H9 (cell line): ENCODE measurements around the gene MGRN1. TPM values are rescaled to one million over a fixed set of nuclear protein-coding genes. Genes with fewer than 3 reads are reported as not detected.

Experiments
- DNase-seq: peaks from one replicate; pipeline ENCODE4 v3.0.0-alpha.2; 2017
- H2AFZ ChIP-seq: one replicate; pipeline ENCODE4 v1.6.1; 2013; ENCODE audit warnings: mild to moderate bottlenecking, low read length, control low read depth, moderate library complexity
- H2AK5ac ChIP-seq: 2 replicates; pipeline ENCODE4 v1.6.1; 2013; ENCODE audit warnings: low read length, control low read depth, mixed read lengths; ENCODE audit not compliant: insufficient read length
- H2BK120ac ChIP-seq: one replicate; pipeline ENCODE4 v1.6.1; 2013; ENCODE audit warnings: low read depth, mild to moderate bottlenecking, low read length, control low read depth, inconsistent platforms; ENCODE audit not compliant: poor library complexity, severe bottlenecking
- H2BK12ac ChIP-seq: 2 replicates; pipeline ENCODE4 v1.6.1; 2013; ENCODE audit warnings: low read length, control low read depth, mixed read lengths, low read depth; ENCODE audit not compliant: insufficient read length
- H2BK15ac ChIP-seq: 2 replicates; pipeline ENCODE4 v1.6.1; 2013; ENCODE audit warnings: low read depth, low read length, control low read depth
- H2BK20ac ChIP-seq: one replicate; pipeline ENCODE4 v1.6.1; 2013; ENCODE audit warnings: low read depth, mild to moderate bottlenecking, low read length, control low read depth, inconsistent platforms; ENCODE audit not compliant: poor library complexity, severe bottlenecking
- H2BK5ac ChIP-seq: 2 replicates; pipeline ENCODE4 v1.6.1; 2013; ENCODE audit warnings: low read length, control low read depth, mixed read lengths; ENCODE audit not compliant: insufficient read length
- H3K14ac ChIP-seq: 2 replicates; pipeline ENCODE4 v1.6.1; 2013; ENCODE audit warnings: low read length, control low read depth; ENCODE audit not compliant: insufficient read depth
- H3K18ac ChIP-seq: 2 replicates; pipeline ENCODE4 v1.6.1; 2013; ENCODE audit warnings: low read depth, mild to moderate bottlenecking, mixed read lengths, low read length, control low read depth; ENCODE audit not compliant: insufficient read length
- H3K23ac ChIP-seq: 2 replicates; pipeline ENCODE4 v1.6.1; 2013; ENCODE audit warnings: low read length, control low read depth, mixed read lengths, low read depth; ENCODE audit not compliant: insufficient read length
- H3K23me2 ChIP-seq: 2 replicates; pipeline ENCODE4 v1.6.1; 2013; ENCODE audit warnings: low read depth, mild to moderate bottlenecking, mixed read lengths, low read length, control low read depth; ENCODE audit not compliant: insufficient read length, poor library complexity, severe bottlenecking
- H3K27ac ChIP-seq: 2 replicates; pipeline ENCODE4 v1.5.1; 2013; ENCODE audit warnings: low read length, control low read depth, mixed read lengths, low read depth; ENCODE audit not compliant: insufficient read length
- H3K27me3 ChIP-seq: 2 replicates; pipeline ENCODE4 v1.6.1; 2013; ENCODE audit warnings: low read length, control low read depth, inconsistent platforms; ENCODE audit not compliant: insufficient read depth
- H3K4ac ChIP-seq: 2 replicates; pipeline ENCODE4 v1.6.1; 2013; ENCODE audit warnings: low read depth, mild to moderate bottlenecking, control low read depth, inconsistent platforms, low read length, moderate library complexity
- H3K4me1 ChIP-seq: 2 replicates; pipeline ENCODE4 v1.6.1; 2013; ENCODE audit warnings: low read length, control low read depth, inconsistent platforms; ENCODE audit not compliant: insufficient read depth
- H3K4me2 ChIP-seq: 2 replicates; pipeline ENCODE4 v1.6.1; 2013; ENCODE audit warnings: low read length, control low read depth, mixed read lengths; ENCODE audit not compliant: insufficient read length, insufficient read depth
- H3K56ac ChIP-seq: 2 replicates; pipeline ENCODE4 v1.6.1; 2013; ENCODE audit warnings: low read depth, mild to moderate bottlenecking, mixed read lengths, low read length, control low read depth; ENCODE audit not compliant: insufficient read length
- H3K79me1 ChIP-seq: 2 replicates; pipeline ENCODE4 v1.6.1; 2013; ENCODE audit warnings: low read depth, mild to moderate bottlenecking, moderate library complexity, low read length, control low read depth, inconsistent platforms; ENCODE audit not compliant: insufficient read depth, poor library complexity, severe bottlenecking
- H3K79me2 ChIP-seq: 2 replicates; pipeline ENCODE4 v1.6.1; 2013; ENCODE audit warnings: low read length, control low read depth, inconsistent platforms; ENCODE audit not compliant: insufficient read depth
- H3K9ac ChIP-seq: 2 replicates; pipeline ENCODE4 v1.6.1; 2013; ENCODE audit warnings: low read length, control low read depth, mixed read lengths; ENCODE audit not compliant: insufficient read length; ENCODE audit errors: extremely low read depth
- H3K9me3 ChIP-seq: one replicate; pipeline ENCODE4 v1.6.1; 2013; ENCODE audit warnings: low read depth, low read length, inconsistent platforms; ENCODE audit not compliant: control insufficient read depth
- H3T11ph ChIP-seq: one replicate; pipeline ENCODE4 v1.6.1; 2013; ENCODE audit warnings: mild to moderate bottlenecking, low read length, control low read depth, inconsistent platforms
- H4K20me1 ChIP-seq: one replicate; pipeline ENCODE4 v1.6.1; 2013; ENCODE audit not compliant: control insufficient read depth, insufficient read length, insufficient read depth
- H4K5ac ChIP-seq: 2 replicates; pipeline ENCODE4 v1.6.1; 2013; ENCODE audit warnings: low read depth, mild to moderate bottlenecking, mixed read lengths, low read length, control low read depth; ENCODE audit not compliant: insufficient read length
- H4K8ac ChIP-seq: replicated peaks from 2 replicates; pipeline ENCODE4 v1.6.1; 2013; ENCODE audit warnings: low read length, control low read depth, mixed read lengths, low read depth; ENCODE audit not compliant: insufficient read length
- H4K91ac ChIP-seq: 2 replicates; pipeline ENCODE4 v1.6.1; 2013; ENCODE audit warnings: low read depth, mild to moderate bottlenecking, moderate library complexity, mixed read lengths, low read length, control low read depth; ENCODE audit not compliant: insufficient read length
- H3K27ac Mint-ChIP-seq, 3 experiments: 2 replicates in 2 of 3; 3 replicates in 1 of 3; pipeline ENCODE4 v1.8.0; 2020 to 2021; ENCODE audit warnings: mixed read lengths in 3 of 3, mild to moderate bottlenecking in 1 of 3, moderate library complexity in 1 of 3
- H3K27me3 Mint-ChIP-seq: 2 replicates; pipeline ENCODE4 v1.8.0; 2021; ENCODE audit warnings: low read depth, mild to moderate bottlenecking, moderate library complexity, mixed read lengths
- H3K36me3 Mint-ChIP-seq, 3 experiments: 2 replicates in 2 of 3; 3 replicates in 1 of 3; pipeline ENCODE4 v1.8.0; 2020 to 2021; ENCODE audit warnings: low read depth in 3 of 3, mixed read lengths in 3 of 3; ENCODE audit not compliant: insufficient read depth in 1 of 3
- H3K4me1 Mint-ChIP-seq, 2 experiments: 2 replicates each; pipeline ENCODE4 v1.8.0; 2020; ENCODE audit warnings: mixed read lengths in 2 of 2
- H3K4me3 Mint-ChIP-seq, 2 experiments: 2 replicates in 1 of 2; 3 replicates in 1 of 2; pipeline ENCODE4 v1.8.0; 2020 to 2021; ENCODE audit warnings: mild to moderate bottlenecking in 2 of 2, mixed read lengths in 2 of 2, moderate library complexity in 1 of 2
- H3K9me3 Mint-ChIP-seq, 2 experiments: 2 replicates in 1 of 2; 3 replicates in 1 of 2; pipeline ENCODE4 v1.8.0; 2020; ENCODE audit warnings: mild to moderate bottlenecking in 2 of 2, mixed read lengths in 2 of 2, moderate library complexity in 1 of 2
- WGBS: extraction: QIAGEN DNeasy Blood & Tissue Kit; methylation state at CpG from one replicate; pipeline ENCODE4 v1.1.7; 2013; ENCODE audit warnings: missing lambda C conversion rate, low lambda C conversion rate, mixed read lengths; ENCODE audit not compliant: insufficient read length; ENCODE audit errors: extremely low coverage; 5-methylcytosine and 5-hydroxymethylcytosine counted together
- total RNA-seq: library from RNA; stranded (reverse); gene quantifications from 2 replicates; pipeline ENCODE4 v1.2.1, GENCODE V29; 2021
- TF ChIP-seq, protein P1 (sequence below): fragments of 200-600 bp; sonication (generic); conservative IDR thresholded peaks from 3 replicates; pipeline ENCODE4 v1.8.0; 2021; ENCODE audit warnings: antibody characterized with exemption, mild to moderate bottlenecking

The MGRN1 gene
- total RNA-seq, 1 experiment from 2014 or later, result 91.6 TPM

GRCh38 chr16:4685776-4686496, 61.3 kb downstream of the MGRN1 start:
- no peak overlapping the region for H2BK120ac ChIP-seq
- H3K18ac ChIP-seq, result no peak overlapping the region
- H3T11ph ChIP-seq, result no peak overlapping the region
- Mint-ChIP-seq H3K4me3 (no peak overlapping the region), H3K36me3 (peaks cover 3 to 34% (median 30%) of the 10 kb centered on the region in 3 experiments; a peak in 6 of 7 replicates), H3K27ac (no peak overlapping the region), H3K9me3 (no peaks in the 10 kb centered on the region), H3K4me1 (no peaks in the 10 kb centered on the region), H3K27me3 (no peaks in the 10 kb centered on the region)
- H3K79me2 ChIP-seq, result no peaks in the 10 kb centered on the region
- H3K14ac ChIP-seq, result no peak overlapping the region
- H3K9me3 ChIP-seq, result no peaks in the 10 kb centered on the region
- H2AFZ ChIP-seq, result no peak overlapping the region
- H4K91ac ChIP-seq, result no peak overlapping the region
- H2BK20ac ChIP-seq, result no peak overlapping the region
- no peak overlapping the region for H2BK5ac ChIP-seq
- DNase-seq, result no peak
- H3K27me3 ChIP-seq, result no peaks in the 10 kb centered on the region
- no peak overlapping the region for H3K23ac ChIP-seq
- H3K4me2 ChIP-seq, result no peak overlapping the region
- no peak overlapping the region for H3K4ac ChIP-seq
- no peak overlapping the region for H4K5ac ChIP-seq
- H3K23me2 ChIP-seq, result no peaks in the 10 kb centered on the region
- no peak overlapping the region for H4K8ac ChIP-seq
- H3K4me1 ChIP-seq, result no peaks in the 10 kb centered on the region
- no peak overlapping the region for H2BK15ac ChIP-seq
- WGBS, result no CpG with 5 or more reads among the region's 38 CpGs
- no peak overlapping the region for H3K56ac ChIP-seq
- H3K9ac ChIP-seq, result no peak overlapping the region
- H3K79me1 ChIP-seq, result no peaks in the 10 kb centered on the region
- H3K27ac ChIP-seq, result no peak overlapping the region
- no peaks in the 10 kb centered on the region for H4K20me1 ChIP-seq
- H2AK5ac ChIP-seq, result no peak overlapping the region
- TF ChIP-seq, protein P1, sequence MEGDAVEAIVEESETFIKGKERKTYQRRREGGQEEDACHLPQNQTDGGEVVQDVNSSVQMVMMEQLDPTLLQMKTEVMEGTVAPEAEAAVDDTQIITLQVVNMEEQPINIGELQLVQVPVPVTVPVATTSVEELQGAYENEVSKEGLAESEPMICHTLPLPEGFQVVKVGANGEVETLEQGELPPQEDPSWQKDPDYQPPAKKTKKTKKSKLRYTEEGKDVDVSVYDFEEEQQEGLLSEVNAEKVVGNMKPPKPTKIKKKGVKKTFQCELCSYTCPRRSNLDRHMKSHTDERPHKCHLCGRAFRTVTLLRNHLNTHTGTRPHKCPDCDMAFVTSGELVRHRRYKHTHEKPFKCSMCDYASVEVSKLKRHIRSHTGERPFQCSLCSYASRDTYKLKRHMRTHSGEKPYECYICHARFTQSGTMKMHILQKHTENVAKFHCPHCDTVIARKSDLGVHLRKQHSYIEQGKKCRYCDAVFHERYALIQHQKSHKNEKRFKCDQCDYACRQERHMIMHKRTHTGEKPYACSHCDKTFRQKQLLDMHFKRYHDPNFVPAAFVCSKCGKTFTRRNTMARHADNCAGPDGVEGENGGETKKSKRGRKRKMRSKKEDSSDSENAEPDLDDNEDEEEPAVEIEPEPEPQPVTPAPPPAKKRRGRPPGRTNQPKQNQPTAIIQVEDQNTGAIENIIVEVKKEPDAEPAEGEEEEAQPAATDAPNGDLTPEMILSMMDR, result no peak
- H2BK12ac ChIP-seq, result no peak overlapping the region
